ENCODE measurements around the gene BEND5.

The BEND5 gene

GRCh38 chr1:48765335-48765734 is 11.4 kb downstream of the BEND5 start:
- DNase-seq (ENCODE audit: low spot score), result no peak

DNA sequence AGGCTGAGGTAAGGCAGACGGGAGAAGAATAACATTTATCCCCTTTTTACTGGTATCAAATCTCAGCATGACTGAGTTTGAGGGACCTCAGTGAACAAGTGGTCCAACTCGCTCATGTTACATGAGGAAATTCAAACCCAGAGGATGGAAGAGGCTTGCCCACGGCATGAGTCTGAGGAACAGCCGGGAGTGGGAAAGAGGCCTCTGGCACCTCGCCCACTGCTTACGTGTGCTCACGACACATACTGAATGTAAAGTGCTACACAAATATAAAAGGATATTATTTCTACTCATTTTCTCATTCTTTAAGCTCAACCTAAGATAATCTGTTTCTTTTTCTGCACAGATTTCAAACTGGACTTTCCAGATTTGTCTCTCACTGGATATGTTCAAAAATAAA is 14.7 kb downstream of the BEND5 start:
- no peak for DNase-seq (ENCODE audit: low spot score)

DNA sequence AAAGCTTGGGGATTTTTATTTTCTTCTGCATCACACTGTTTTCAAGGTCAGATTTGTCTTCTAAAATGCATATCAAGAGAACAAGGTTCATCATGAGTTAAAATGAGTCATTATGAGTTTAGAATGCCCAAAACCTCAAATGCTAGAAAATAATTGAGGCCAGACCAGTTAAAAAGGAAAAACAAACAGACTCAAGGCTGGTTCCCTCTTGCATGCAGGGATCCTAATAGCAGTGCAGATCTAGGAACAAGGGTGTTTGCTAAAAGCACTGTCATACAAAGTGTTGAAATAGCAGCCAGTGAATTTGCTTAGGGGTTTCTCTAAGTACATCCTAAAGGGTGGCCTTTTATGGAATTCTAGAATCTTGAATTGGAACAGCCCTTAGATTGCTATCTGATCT is 15.3 kb downstream of the BEND5 start:
- no peak for DNase-seq (ENCODE audit: low spot score)

DNA sequence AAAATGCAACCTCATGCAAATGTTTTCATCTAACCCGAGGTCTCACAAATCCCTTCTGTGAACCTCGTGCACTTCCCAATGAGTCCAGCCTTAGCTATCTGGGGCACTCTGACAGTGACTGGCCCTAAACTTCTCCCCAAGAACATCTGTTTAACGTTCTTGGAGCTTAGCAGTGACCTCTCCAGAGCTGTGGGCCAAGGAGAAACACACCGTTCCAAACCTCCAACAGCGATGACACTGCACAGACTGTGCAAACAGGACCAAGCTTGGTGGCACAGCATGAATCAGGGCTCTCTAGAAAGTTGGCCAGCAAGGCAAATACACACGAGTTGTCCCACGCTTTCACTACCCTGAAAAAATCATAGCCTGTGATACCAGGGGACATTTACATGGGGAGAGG is 15.8 kb downstream of the BEND5 start:
- no peak for DNase-seq (ENCODE audit: low spot score)

DNA sequence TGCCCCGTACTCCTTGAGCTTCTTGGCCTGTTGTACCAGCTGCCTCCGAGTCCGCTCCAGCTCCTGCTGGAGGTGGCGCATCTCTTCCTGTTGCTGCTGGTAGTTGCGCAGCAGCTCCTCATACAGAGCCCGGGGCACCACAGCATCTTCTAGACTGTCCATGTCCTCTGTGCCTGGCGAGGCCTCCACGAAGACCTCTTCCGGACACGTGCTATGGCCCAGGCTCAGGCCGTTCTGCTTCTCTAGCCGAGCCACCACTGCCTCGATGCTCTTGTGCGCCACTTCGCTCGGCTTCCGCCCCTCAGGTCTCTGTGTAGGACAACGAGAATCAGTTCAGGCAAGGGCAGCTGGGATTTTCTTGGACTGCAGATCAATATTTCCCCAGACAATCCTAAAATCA is 17.7 kb downstream of the BEND5 start:
- no peak for DNase-seq (ENCODE audit: low spot score)

GRCh38 chr1:48757363-48757762 is 19.3 kb downstream of the BEND5 start:
- DNase-seq (ENCODE audit: low spot score), result no peak

GRCh38 chr1:48756683-48757316 is 19.9 kb downstream of the BEND5 start:
- DNase-seq (ENCODE audit: low spot score), result no peak

- DNase-seq (ENCODE audit: low spot score), result no peak
Measured at GRCh38 chr1:48753293-48753692, 23.4 kb downstream of the BEND5 start.

- DNase-seq (ENCODE audit: low spot score), result no peak
Measured at GRCh38 chr1:48750109-48750508, 26.6 kb downstream of the BEND5 start.

DNA sequence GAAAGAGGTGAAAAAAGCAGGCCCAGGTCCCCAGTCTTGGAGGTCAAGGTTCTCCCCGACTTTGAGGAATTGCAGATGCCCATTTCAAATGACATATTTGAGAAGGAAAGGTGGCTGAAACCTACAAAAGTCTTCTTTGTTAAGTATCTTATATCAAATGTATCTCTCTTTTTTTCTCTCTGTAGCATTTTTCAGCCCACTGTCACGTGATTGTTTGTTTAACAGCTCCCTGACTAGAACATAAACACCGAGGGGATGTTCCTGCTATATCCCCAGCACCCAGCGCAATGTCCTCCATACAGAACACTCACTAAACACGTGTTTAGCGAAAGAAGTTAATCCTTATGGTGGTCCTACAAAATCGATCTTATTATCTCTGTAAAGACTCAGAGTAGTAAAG is 27.6 kb downstream of the BEND5 start:
- DNase-seq (ENCODE audit: low spot score), result no peak

GRCh38 chr1:48746906-48747305 is 29.8 kb downstream of the BEND5 start:
- DNase-seq (ENCODE audit: low spot score), result no peak

GRCh38 chr1:48744032-48744431 is 32.7 kb downstream of the BEND5 start:
- no peak for DNase-seq (ENCODE audit: low spot score)

DNA sequence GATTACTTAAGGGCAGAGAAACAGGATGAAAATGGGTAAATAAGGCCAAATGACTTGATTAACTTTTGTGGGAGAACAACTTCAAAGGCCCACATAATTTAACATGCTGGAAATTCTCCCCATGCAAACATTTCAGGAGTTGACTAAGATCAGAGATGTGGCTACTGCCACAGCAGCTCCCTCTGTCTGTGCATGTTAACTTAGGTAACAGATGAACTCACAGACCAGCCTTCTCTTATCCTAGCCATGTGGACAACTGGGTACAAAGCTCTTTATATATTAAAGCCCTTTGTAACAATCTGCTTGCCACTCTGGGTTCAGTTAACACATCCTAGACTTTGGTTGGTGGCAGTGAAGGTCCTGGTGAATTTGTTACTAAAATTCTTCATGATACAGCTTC is 33.2 kb downstream of the BEND5 start:
- DNase-seq (ENCODE audit: low spot score), result no peak

DNA sequence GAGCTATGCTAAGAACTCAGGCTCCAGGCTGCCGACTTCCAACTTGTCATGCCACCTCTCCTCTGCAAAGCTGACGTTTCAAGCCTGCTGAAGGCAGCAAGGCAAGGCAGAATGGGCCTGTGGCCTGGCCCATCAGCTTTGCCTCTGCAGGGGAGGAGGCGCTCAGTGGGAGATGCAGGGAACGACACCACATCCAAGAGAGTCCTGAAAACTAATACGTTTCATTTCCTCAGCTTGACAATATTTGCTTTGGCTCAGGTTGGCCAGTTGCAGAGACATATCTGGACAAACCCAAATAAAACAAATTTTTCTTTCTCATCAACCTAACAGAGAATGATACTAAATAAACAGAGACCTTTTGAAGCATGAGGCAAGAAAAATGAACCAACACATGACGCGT is 35.3 kb downstream of the BEND5 start:
- no peak for DNase-seq (ENCODE audit: low spot score)

DNA sequence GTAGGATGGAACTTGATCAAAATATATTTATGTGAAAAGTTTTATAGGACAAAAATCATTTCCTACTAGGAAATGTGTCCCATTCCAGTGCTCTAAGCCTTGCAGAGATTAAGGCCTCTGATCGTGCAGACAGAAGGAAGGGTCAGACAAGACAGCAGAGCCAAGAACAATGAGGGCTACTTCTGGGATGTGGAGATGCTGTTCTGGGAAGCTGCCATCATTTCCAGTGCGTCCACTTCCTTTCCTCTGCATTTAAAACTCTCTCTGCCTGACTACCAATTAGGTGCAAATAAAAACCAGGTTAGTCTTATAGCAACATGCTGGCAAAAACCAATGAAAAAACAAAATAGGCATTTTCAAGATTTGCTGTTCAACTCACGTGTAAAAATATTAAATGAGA is 36.1 kb downstream of the BEND5 start:
- no peak for DNase-seq (ENCODE audit: low spot score)

GRCh38 chr1:48739091-48739490 is 37.6 kb downstream of the BEND5 start:
- no peak for DNase-seq (ENCODE audit: low spot score)

DNA sequence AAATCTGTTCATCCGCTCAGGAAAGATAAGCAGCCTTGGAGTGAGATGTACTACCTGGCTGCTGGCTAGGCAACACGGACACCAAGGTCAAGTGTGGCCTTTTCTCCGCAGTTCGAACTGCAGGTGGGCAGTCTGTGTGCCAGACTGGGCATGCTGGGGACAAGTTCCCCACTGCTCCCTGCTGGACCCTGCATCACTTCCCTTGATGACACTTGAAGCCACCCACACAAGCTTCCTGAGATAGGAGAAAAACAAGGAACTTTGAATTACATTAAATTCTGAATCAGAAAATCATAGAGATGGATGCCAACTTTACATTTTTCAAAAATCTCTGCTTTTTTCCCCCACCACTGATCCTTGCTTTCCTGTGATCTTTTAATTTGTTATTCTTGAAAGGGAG is 38.3 kb downstream of the BEND5 start:
- DNase-seq (ENCODE audit: low spot score), result no peak

DNA sequence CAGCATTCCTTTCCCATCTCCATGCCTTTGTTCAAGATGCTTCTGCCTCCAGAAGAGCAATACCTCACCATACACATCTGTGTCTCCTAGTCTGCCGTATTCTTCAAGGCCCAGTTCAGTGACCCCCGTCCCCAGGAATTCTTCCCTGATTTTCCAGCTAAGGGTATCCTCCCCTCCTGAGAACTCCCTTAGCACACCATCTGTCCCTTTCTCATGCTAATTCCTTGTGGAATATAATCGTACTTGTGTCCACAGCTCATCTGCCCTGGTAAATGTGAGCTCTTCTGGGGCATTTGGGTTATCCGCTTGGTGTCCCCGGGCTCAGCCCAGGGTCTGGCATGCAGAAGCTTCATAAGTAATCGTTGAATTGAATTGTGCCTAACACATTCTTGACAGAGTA is 40.9 kb downstream of the BEND5 start:
- no peak for DNase-seq (ENCODE audit: low spot score)

DNA sequence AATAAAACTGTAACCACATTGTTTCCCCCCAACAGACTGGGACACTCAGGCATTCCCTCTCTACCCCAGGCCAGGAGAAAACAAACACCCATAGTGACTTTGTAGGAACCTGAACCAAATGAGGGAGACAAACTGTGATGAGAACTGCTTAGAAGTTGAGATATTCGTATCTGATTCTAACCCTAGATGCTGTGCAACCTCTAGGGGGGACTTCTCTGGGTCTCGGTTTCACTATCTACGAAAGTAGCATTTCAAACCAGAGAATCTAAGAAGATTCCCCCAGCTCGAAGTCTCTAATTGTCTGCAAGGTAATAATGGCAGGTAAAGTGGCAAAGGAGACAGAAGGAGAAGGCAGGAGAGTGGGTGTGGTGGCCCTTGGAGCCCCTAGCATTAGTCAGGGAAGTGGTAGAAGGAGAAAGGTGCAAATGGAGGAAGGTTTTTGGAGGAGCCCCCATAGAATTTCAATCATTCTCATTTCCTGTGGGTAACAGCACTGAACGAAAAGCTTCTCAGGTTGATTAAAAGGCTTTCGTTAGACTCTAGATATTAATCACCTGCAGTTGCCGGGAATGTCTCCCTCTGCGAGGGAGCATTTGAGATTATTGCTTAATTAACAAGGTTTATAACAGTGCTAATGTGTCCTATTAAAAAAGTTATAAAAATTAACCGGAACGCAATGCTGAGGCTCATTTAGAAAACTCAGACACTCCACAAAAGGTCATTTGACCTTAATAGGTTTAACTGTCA is 46.4 kb downstream of the BEND5 start:
- DNase-seq (ENCODE audit: low spot score), result no peak

- DNase-seq (ENCODE audit: low spot score), result no peak
Measured at GRCh38 chr1:48728584-48728983, 48.1 kb downstream of the BEND5 start.

DNA sequence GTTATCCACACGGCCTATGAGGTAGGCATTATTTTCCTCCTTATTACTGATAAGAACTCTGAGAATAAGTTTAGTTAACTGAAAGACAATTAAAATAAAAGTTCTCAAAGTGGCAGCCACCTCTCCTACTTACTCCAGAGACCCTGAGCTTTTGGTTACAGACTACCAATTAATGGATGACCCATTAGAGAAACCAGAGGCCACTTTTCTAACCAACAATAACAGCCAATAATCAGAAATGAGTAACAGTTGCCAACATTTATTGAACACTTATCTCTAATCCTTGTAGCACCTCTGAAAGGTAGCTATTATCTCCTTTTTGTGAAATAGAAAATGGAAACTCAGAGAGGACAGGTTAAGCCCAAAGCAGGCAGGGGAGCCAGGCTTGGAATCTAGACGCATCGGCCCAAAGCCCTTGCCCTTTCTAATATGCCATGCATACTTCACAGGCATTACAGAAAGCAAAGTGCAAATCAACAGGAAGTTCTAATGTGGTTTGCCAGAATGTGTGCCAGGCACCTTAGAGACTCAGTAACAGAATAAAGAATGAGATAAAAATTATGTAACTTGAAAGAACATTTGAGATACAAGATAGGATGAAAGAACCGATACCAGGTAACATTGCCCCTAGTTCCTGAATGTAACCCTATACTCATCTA is 50.0 kb downstream of the BEND5 start:
- DNase-seq (ENCODE audit: low spot score), result no peak

- no peak for DNase-seq (ENCODE audit: low spot score)
Measured at GRCh38 chr1:48726139-48726538, 50.6 kb downstream of the BEND5 start.

DNA sequence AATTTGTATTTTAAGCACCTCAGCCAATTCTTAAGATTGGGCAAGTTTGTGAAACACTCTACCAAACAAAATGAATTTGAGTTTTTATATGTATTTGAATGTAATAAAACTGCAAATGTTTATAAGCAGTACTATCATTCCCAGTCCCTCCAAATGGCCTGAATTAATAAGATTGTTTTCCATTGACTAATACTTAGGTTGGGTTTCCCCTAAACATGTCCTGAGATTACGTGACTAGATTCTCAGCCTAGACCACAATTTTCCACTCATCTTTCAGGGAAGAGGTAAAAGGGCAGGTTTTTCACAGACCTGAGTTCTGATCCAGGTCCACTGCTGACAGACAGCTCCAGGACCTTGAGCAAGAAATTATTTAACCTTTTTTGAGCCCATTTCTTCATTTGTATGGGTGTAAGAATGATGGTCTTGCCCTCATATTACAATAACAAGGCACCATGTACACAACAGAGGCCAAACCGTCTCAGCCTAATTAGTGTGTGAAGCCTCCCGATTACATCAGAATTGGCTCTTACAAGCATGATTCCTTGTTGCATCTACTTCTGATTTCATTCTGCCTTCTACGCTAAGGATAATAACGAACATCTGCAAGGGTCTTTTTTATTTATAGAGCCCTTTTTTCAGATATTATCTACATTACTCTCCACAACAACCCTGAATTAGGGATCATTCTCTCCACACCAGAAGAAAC is 51.2 kb downstream of the BEND5 start:
- no peak for DNase-seq (ENCODE audit: low spot score)
